Peyer's patch (tissue), 4 donors: ENCODE results near the gene ADH7. TPM values are rescaled to one million over a fixed set of nuclear protein-coding genes. Genes with fewer than 3 reads are reported as not detected.

Experiments
- DNase-seq, 3 donors: peaks; one replicate each; pipeline ENCODE4 v3.0.0-alpha.2; 2017 to 2019
- H3K27ac ChIP-seq, 4 donors: fragments of 200-600 bp; sonication (generic); one replicate each; pipeline ENCODE4 v1.5.1; 2016 to 2019
- H3K27me3 ChIP-seq, 2 donors: fragments of 200-600 bp; sonication (generic); one replicate each; pipeline ENCODE4 v1.5.1; 2019
- H3K36me3 ChIP-seq, 3 donors: fragments of 200-600 bp; sonication (generic); one replicate each; pipeline ENCODE4 v1.5.1; 2016 to 2019
- H3K4me1 ChIP-seq, 4 donors: fragments of 200-600 bp; sonication (generic); one replicate each; pipeline ENCODE4 v1.5.1; 2016 to 2019
- H3K4me3 ChIP-seq, 4 donors: fragments of 200-600 bp; sonication (generic); 1 replicate in 3 of 4; 2 replicates in 1 of 4; pipeline ENCODE4 v1.5.1; 2016 to 2019; ENCODE audit warnings: mild to moderate bottlenecking in 1 of 4
- H3K9me3 ChIP-seq, 4 donors: fragments of 200-600 bp; sonication (generic); one replicate each; pipeline ENCODE4 v1.5.1; 2016 to 2019; ENCODE audit warnings: mild to moderate bottlenecking in 1 of 4
- CTCF ChIP-seq, 6 experiments: fragments of 450-650 bp in 4 of 6; fragments of 200-600 bp in 2 of 6; sonication (generic) in 1 of 6; IDR thresholded peaks; one replicate each; pipeline ENCODE4 v1.5.1; 2017 to 2019; ENCODE audit warnings: antibody characterized with exemption in 6 of 6, mild to moderate bottlenecking in 3 of 6, moderate library complexity in 1 of 6
- POLR2A ChIP-seq, 2 donors: fragments of 450-650 bp; IDR thresholded peaks; one replicate each; pipeline ENCODE4 v1.5.1; 2017; ENCODE audit warnings: antibody characterized with exemption in 2 of 2, mild to moderate bottlenecking in 2 of 2, moderate library complexity in 2 of 2
- total RNA-seq, 4 donors: library from RNA; depleted of rRNA; stranded (reverse); fragments of >200 nt; gene quantifications; one replicate each; pipeline ENCODE4 v1.1.0, GENCODE V29; 2016

Gene ADH7
- not detected for total RNA-seq

DNA sequence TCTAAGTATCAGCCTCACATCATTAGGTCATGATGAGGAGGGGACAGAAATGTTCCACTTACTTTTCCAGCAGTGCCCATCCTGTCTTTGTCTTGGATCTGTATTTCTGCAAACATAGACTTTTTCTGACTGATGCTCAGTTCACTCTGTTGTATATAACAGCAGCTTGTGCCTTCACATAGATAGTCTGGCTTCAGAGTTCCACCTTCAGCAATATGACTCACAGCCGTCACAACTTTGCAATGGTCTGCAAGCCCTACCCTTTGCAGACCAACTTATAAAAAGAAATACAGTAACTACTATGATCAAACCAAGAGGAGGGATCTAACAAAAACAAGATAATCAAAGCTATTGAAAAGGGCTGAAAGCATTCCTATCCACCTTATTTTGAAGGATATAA lies at the start of gene ADH7:
ADH7 (minus strand) TSS at position 189 of the 400 bp plus-strand sequence; CDS start at position 80, 109 bp downstream.
- no peak for DNase-seq
- Histone ChIP-seq H3K4me3 (no peak within 1 kb of the TSS), H3K27ac (no peak within 1 kb of the TSS), H3K4me1 (no peaks in the 10 kb centered on the region), H3K36me3 (no peaks in the 10 kb centered on the region), H3K9me3 (no peaks in the 10 kb centered on the region), H3K27me3 (no peaks in the 10 kb centered on the region)
- TF ChIP-seq POLR2A (IDR thresholded peaks at IDR 0.05), result no peak
- TF ChIP-seq CTCF (IDR thresholded peaks at IDR 0.05), result no peak

- DNase-seq, result no peak
- no peak overlapping the region for H3K27ac ChIP-seq
- H3K36me3 ChIP-seq, result no peaks in the 10 kb centered on the region
- TF ChIP-seq CTCF (IDR thresholded peaks at IDR 0.05) (no peak), POLR2A (IDR thresholded peaks at IDR 0.05) (no peak)
- H3K4me1 ChIP-seq, result no peaks in the 10 kb centered on the region
- H3K9me3 ChIP-seq, result peaks cover 0 to 24% (median 6%) of the 10 kb centered on the region in 4 donors
- H3K27me3 ChIP-seq, result no peaks in the 10 kb centered on the region
- H3K4me3 ChIP-seq, result no peak overlapping the region
Measured at GRCh38 chr4:99483636-99484035, 48.5 kb upstream of the ADH7 start.

- no peak for DNase-seq
- TF ChIP-seq POLR2A (IDR thresholded peaks at IDR 0.05), result no peak
- TF ChIP-seq CTCF (IDR thresholded peaks at IDR 0.05), result no peak
- Histone ChIP-seq H3K4me3 (no peak overlapping the region), H3K4me1 (no peaks in the 10 kb centered on the region), H3K36me3 (no peaks in the 10 kb centered on the region), H3K27ac (no peak overlapping the region), H3K27me3 (no peaks in the 10 kb centered on the region), H3K9me3 (no peaks in the 10 kb centered on the region)
Measured at GRCh38 chr4:99473131-99473530, 38.0 kb upstream of the ADH7 start.

DNA sequence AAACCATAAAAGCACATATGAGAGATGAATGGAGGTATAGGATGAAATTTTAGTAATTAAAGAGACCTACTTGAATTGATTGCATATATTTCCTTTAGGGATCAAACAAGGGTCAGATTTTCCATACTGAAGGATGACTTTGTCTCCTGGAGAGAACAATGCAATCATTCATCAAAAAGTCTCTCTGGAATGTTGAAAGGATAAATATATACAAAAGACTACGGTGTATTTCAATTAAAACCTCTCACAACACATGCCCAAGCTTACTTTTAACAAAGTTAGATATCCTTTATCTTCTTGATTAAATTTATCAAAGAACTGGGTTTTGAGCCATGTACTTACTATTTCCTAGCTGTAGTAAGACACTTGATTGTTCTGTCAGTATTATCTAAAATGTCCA lies 36.8 kb upstream of the ADH7 start:
- Histone ChIP-seq H3K27ac (no peak overlapping the region), H3K27me3 (no peaks in the 10 kb centered on the region), H3K9me3 (no peaks in the 10 kb centered on the region), H3K36me3 (no peaks in the 10 kb centered on the region), H3K4me1 (no peaks in the 10 kb centered on the region), H3K4me3 (no peak overlapping the region)
- no peak for DNase-seq
- no peak for TF ChIP-seq POLR2A (IDR thresholded peaks at IDR 0.05)
- no peak for TF ChIP-seq CTCF (IDR thresholded peaks at IDR 0.05)

- no peak for TF ChIP-seq POLR2A (IDR thresholded peaks at IDR 0.05)
- no peak for TF ChIP-seq CTCF (IDR thresholded peaks at IDR 0.05)
- Histone ChIP-seq H3K27ac (no peak overlapping the region), H3K4me3 (no peak overlapping the region), H3K9me3 (no peaks in the 10 kb centered on the region), H3K4me1 (no peaks in the 10 kb centered on the region), H3K27me3 (no peaks in the 10 kb centered on the region), H3K36me3 (no peaks in the 10 kb centered on the region)
- no peak for DNase-seq
Measured at GRCh38 chr4:99471349-99471748, 36.2 kb upstream of the ADH7 start.

GRCh38 chr4:99468889-99469288 lies 33.7 kb upstream of the ADH7 start:
- Histone ChIP-seq H3K27me3 (no peaks in the 10 kb centered on the region), H3K4me3 (no peak overlapping the region), H3K27ac (no peak overlapping the region), H3K9me3 (no peaks in the 10 kb centered on the region), H3K4me1 (no peaks in the 10 kb centered on the region), H3K36me3 (no peaks in the 10 kb centered on the region)
- no peak for DNase-seq
- TF ChIP-seq POLR2A (IDR thresholded peaks at IDR 0.05), result no peak
- no peak for TF ChIP-seq CTCF (IDR thresholded peaks at IDR 0.05)
